Left ventricle myocardium inferior (tissue), 1 donor: ENCODE data around the gene ZNF184. TPM values are rescaled to one million over a fixed set of nuclear protein-coding genes. Genes with fewer than 3 reads are reported as not detected.

Experiments used
- DNase-seq: peaks from one replicate; pipeline ENCODE4 v3.0.0-alpha.2; 2020
- H3K27ac ChIP-seq: fragments of 200-600 bp; replicated peaks from 2 replicates; pipeline ENCODE4 v1.8.0; 2021
- H3K27me3 ChIP-seq: fragments of 200-600 bp; 2 replicates; pipeline ENCODE4 v1.8.0; 2021; ENCODE audit warnings: low read depth
- H3K36me3 ChIP-seq: fragments of 200-600 bp; 2 replicates; pipeline ENCODE4 v1.8.0; 2021
- H3K4me1 ChIP-seq: fragments of 200-600 bp; 2 replicates; pipeline ENCODE4 v1.8.0; 2021
- H3K4me3 ChIP-seq: fragments of 200-600 bp; 2 replicates; pipeline ENCODE4 v1.8.0; 2021; ENCODE audit warnings: mild to moderate bottlenecking, moderate library complexity
- H3K9me3 ChIP-seq: fragments of 200-600 bp; replicated peaks from 2 replicates; pipeline ENCODE4 v1.8.0; 2021
- CTCF ChIP-seq: fragments of 200-600 bp; IDR thresholded peaks from 2 replicates; pipeline ENCODE4 v1.8.0; 2021; ENCODE audit warnings: antibody characterized with exemption, mild to moderate bottlenecking, borderline replicate concordance
- intact Hi-C: fragments of 100-400 bp; cut with micrococcal nuclease; formaldehyde crosslinking; loops from one replicate; pipeline ENCODE4 v1.11.0; 2022
- total RNA-seq: library from RNA; stranded (reverse); fragmentation: NEBNext Ultra II Directional; extraction: Animal tissue kit (Norgen Biotek cat#: 25700); gene quantifications from one replicate; pipeline ENCODE4 v1.2.1, GENCODE V29; 2021
- donor health status: DM: no; HTN: yes; CAD: no; lungs with severe emphysema.

Gene ZNF184
- total RNA-seq, 1 donor from 2014 or later, result 3.2 TPM

GRCh38 chr6:27448456-27448855 lies 24.4 kb downstream of the ZNF184 start:
- H3K4me3 ChIP-seq, result no peak overlapping the region
- no peaks in the 10 kb centered on the region for H3K27me3 ChIP-seq
- no peak overlapping the region for H3K27ac ChIP-seq
- H3K36me3 ChIP-seq, result peaks cover 78% of the 10 kb centered on the region
- H3K4me1 ChIP-seq, result no peaks in the 10 kb centered on the region
- no peak for DNase-seq
- intact Hi-C loops, result no loop called here
- no peak for TF ChIP-seq CTCF
- H3K9me3 ChIP-seq, result peaks cover 98% of the 10 kb centered on the region

DNA sequence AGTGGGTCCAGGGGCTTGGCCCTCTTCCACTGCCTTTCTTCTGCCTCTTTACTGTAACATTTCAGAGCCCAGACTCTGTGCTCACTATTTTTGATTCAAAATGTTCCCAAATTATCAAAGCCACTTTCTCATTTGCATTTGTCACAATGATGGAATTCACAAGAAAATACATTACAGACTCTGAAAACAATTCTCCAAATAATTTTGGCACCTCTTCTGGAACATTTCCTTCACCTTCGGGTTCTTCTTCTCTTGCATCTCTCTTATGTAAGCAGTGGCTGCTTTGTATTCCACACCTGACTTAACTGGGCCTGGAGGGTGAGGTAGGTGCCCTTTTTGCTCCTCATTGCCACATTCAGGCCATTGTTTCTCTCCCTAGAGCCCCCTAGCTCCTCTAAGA lies 30.0 kb downstream of the ZNF184 start:
- intact Hi-C loops, result no loop called here
- Histone ChIP-seq H3K27me3 (no peaks in the 10 kb centered on the region), H3K27ac (no peak overlapping the region), H3K36me3 (peaks cover 23% of the 10 kb centered on the region), H3K9me3 (peaks cover 73% of the 10 kb centered on the region), H3K4me1 (no peaks in the 10 kb centered on the region), H3K4me3 (no peak overlapping the region)
- DNase-seq, result no peak
- TF ChIP-seq CTCF, result no peak

GRCh38 chr6:27441001-27441400 lies 31.9 kb downstream of the ZNF184 start:
- DNase-seq, result no peak
- peaks cover 6% of the 10 kb centered on the region for H3K36me3 ChIP-seq
- no peaks in the 10 kb centered on the region for H3K4me1 ChIP-seq
- peaks cover 54% of the 10 kb centered on the region for H3K9me3 ChIP-seq
- intact Hi-C loops, result no loop called here
- H3K27me3 ChIP-seq, result no peaks in the 10 kb centered on the region
- H3K27ac ChIP-seq, result no peak overlapping the region
- TF ChIP-seq CTCF, result no peak
- H3K4me3 ChIP-seq, result no peak overlapping the region

- no peak overlapping the region for H3K27ac ChIP-seq
- no peak overlapping the region for H3K4me3 ChIP-seq
- peaks cover 48% of the 10 kb centered on the region for H3K9me3 ChIP-seq
- no peaks in the 10 kb centered on the region for H3K27me3 ChIP-seq
- no peaks in the 10 kb centered on the region for H3K36me3 ChIP-seq
- H3K4me1 ChIP-seq, result no peaks in the 10 kb centered on the region
- no peak for TF ChIP-seq CTCF
- intact Hi-C loops, result no loop called here
- DNase-seq, result no peak
Measured at GRCh38 chr6:27439371-27439770, 33.5 kb downstream of the ZNF184 start.

DNA sequence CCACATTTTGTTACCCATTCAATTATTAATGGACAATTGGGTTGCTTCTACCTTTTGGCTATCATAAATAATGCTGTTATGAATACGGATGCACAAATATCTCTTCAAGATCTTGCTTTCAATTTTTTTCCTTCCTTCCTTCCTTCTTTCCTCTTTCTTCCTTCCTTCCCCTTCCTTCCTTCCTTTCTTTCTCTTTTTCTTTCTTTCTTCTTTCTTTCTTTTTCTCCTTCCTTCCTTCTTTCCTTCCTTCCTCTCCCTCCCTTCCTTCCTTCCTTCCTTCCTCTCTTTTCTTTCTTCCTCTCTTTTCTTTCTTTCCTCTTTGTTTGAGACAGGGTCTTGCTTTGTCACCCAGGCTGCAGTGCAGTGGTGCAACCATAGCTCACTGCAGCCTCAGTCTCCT lies 39.2 kb downstream of the ZNF184 start:
- H3K9me3 ChIP-seq, result peaks cover 34% of the 10 kb centered on the region
- no peak overlapping the region for H3K4me3 ChIP-seq
- DNase-seq, result no peak
- no peak overlapping the region for H3K27ac ChIP-seq
- intact Hi-C loops, result no loop called here
- no peaks in the 10 kb centered on the region for H3K27me3 ChIP-seq
- TF ChIP-seq CTCF, result no peak
- no peaks in the 10 kb centered on the region for H3K36me3 ChIP-seq
- no peaks in the 10 kb centered on the region for H3K4me1 ChIP-seq

DNA sequence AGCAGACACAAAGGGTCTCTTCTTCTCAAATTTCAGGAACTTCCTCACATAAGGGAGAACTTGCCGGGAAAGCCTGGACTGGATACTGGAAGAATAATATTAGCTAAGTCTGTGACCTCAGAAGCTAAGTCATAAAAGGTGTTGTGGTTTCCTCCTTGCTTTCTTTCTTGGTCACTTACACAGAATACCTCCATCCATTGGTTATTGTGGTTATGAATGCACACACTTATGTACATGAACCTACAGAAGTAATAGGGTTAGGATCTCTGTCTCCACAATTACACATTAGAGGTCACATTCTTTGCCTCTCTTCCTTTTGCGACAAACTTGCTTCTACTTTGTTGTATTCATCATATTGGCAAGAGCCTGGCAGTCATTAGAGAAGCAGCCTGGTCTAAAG lies 43.9 kb downstream of the ZNF184 start:
- Histone ChIP-seq H3K4me3 (no peak overlapping the region), H3K4me1 (no peaks in the 10 kb centered on the region), H3K27me3 (peaks cover 3% of the 10 kb centered on the region), H3K27ac (no peak overlapping the region), H3K36me3 (no peaks in the 10 kb centered on the region), H3K9me3 (peaks cover 17% of the 10 kb centered on the region)
- TF ChIP-seq CTCF, result no peak
- intact Hi-C loops, result no loop called here
- DNase-seq, result no peak
